ENCODE results near the gene CARD9.

DNA sequence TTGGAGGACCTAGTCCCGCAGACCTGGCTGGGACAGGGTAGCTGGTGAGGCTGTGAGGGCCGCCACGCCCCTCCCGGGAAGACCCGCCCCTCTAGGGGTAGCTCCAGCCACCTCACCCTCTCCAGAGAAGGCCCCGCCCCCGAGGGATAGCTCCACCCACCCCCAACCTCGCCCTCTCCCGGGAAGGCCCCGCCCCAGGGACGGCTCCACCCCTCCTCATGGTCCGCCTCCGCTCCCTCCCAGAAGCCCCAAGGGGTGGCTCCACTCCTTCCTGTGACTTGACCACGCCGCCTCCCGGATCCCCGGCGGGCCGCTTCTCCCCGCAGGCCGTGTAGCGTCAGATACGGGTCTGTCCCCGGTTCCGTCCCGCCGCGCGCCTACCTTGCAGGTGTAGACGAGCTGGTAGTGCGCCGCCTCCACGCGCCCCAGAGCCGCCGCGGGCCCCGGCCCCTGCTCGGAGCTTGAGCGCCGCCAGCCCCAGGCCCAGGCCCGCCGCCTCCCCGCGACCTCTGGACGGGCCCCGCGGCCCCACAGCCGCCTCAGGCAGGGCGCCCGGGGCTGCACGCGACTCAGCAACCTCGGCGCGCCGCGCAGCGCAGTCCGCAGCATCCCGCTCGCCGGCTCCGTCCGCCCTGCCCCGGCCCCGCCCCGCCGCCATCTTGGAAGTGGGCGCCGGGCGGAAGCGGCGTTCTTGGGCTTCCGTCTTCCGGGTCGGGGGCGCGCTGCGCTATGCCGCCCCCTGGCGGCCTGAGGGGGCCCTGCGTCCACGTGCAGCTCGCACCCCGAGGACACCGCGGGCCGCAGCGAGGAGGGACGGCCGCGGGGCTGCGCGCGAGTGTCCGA is 10.1 kb downstream of the CARD9 start, which contains the start of gene DNLZ:
- TF ChIP-seq EZH2 (IDR thresholded peaks at IDR 0.05; ENCODE audit: insufficient read depth, poor library complexity, severe bottlenecking) (no peak), EZH2phosphoT487 (IDR thresholded peaks at IDR 0.05; ENCODE audit: insufficient read depth, low read depth) (no peak)
